ENCODE data around the gene NEDD4L. TPM values are rescaled to one million over a fixed set of nuclear protein-coding genes. Genes with fewer than 3 reads are reported as not detected.

Gene NEDD4L
- polyA plus RNA-seq, 1 experiment, result 14.1 TPM

GRCh38 chr18:58253318-58253717, 209.3 kb downstream of the NEDD4L start:
- Histone ChIP-seq H3K4me3 (ENCODE audit: low read depth, low read length) (no peak overlapping the region), H3K27me3 (ENCODE audit: control insufficient read depth, insufficient read depth, low read length) (no peaks in the 10 kb centered on the region), H3K36me3 (ENCODE audit: control insufficient read depth, insufficient read depth, low read length) (no peaks in the 10 kb centered on the region)
- no peak for TF ChIP-seq CTCF (IDR thresholded peaks at IDR 0.05; ENCODE audit: insufficient read depth, low read depth, low read length)
- DNase-seq (ENCODE audit: low read depth), result no peak
- CTCF ChIA-PET, result interaction anchor here (1.3 kb wide), 1 partner anchor 10 kb away, joined by 3 read pairs; no protein-coding TSS in a partner anchor
- POLR2A ChIA-PET, result no interaction called here

- CTCF ChIA-PET, result interaction anchor here (0.6 to 1.3 kb wide), 3 partner anchors 9 to 168 kb away, joined by 3 read pairs; no protein-coding TSS in a partner anchor
- Histone ChIP-seq H3K27me3 (ENCODE audit: control insufficient read depth, insufficient read depth, low read length) (no peaks in the 10 kb centered on the region), H3K36me3 (ENCODE audit: control insufficient read depth, insufficient read depth, low read length) (no peaks in the 10 kb centered on the region), H3K4me3 (ENCODE audit: low read depth, low read length) (no peak overlapping the region)
- POLR2A ChIA-PET, result no interaction called here
- no peak for DNase-seq (ENCODE audit: low read depth)
- TF ChIP-seq CTCF (IDR thresholded peaks at IDR 0.05; ENCODE audit: insufficient read depth, low read depth, low read length), result no peak
Observed at GRCh38 chr18:58253871-58254270, 209.8 kb downstream of the NEDD4L start.

DNA sequence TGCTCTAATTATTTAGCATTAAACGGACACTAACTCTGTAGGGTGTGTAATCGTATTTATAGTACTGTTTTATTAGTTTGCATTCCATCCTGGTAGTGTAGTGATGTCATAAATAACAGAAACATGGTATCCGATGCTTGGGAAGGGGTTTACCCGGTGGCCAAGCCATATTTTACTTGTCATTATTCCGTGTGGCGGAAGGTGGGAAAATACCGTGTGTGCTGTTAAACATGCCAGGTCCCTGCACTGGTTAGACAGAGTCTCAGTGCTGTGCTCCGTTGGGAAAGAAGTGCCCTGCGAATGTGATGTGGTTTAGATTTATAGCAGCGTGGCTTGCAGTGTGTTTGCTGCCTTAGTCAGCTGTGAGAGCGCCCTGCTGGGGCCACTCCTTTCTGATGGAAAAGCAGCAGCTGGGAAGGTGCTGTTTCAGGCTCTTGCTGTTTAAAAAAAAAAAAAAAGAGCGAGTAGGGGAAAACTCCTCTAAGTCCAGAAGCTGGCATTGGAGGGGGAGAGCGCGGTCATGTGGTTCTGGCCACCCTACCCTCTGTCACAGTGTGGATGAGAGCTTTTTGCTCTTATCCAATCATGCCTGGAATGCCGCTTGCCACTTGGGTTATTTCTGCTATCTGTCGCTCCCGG, 211.0 kb downstream of the NEDD4L start:
- Histone ChIP-seq H3K36me3 (ENCODE audit: control insufficient read depth, insufficient read depth, low read length) (no peaks in the 10 kb centered on the region), H3K27me3 (ENCODE audit: control insufficient read depth, insufficient read depth, low read length) (no peaks in the 10 kb centered on the region), H3K4me3 (ENCODE audit: low read depth, low read length) (no peak overlapping the region)
- ChIA-PET POLR2A (no interaction called here), CTCF (interaction anchor here (0.6 kb wide), 1 partner anchor 35 kb away, joined by 3 read pairs; no protein-coding TSS in a partner anchor)
- no peak for DNase-seq (ENCODE audit: low read depth)
- TF ChIP-seq CTCF (IDR thresholded peaks at IDR 0.05; ENCODE audit: insufficient read depth, low read depth, low read length), result no peak

DNA sequence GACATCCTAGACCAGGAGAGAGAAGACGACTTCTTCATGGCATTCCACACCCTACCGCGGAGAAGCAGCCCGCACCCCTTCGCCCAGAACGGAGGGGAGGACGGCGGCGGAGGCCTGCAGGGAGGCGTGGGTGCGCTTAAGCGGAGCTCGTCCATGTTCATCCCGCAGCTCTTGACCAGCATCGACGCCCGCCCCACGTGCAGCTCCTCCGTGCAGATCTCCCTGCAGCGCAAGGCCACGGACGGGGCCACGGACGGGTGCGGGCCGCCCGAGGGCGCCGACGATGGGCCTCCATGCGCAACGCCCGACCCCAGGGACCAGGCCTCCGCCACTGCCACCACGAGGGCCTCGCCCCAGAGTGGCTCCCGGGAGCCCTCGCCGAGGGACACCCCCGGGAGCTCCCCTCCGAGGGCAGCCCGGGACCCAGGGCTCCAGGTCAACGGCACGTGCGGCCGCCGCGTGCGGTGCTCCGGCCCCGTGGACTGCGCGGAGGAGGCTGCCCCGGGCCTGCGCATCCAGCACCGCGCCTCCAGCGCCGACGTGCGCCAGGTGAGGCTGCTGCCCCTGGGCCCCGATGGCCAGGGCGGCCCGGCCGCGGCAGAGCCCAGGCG, 211.8 kb downstream of the NEDD4L start:
- ChIA-PET CTCF (interaction anchor here (0.6 kb wide), 1 partner anchor 34 kb away, joined by 3 read pairs; no protein-coding TSS in a partner anchor), POLR2A (no interaction called here)
- Histone ChIP-seq H3K27me3 (ENCODE audit: control insufficient read depth, insufficient read depth, low read length) (no peaks in the 10 kb centered on the region), H3K36me3 (ENCODE audit: control insufficient read depth, insufficient read depth, low read length) (no peaks in the 10 kb centered on the region), H3K4me3 (ENCODE audit: low read depth, low read length) (no peak overlapping the region)
- no peak for TF ChIP-seq CTCF (IDR thresholded peaks at IDR 0.05; ENCODE audit: insufficient read depth, low read depth, low read length)
- no peak for DNase-seq (ENCODE audit: low read depth)

DNA sequence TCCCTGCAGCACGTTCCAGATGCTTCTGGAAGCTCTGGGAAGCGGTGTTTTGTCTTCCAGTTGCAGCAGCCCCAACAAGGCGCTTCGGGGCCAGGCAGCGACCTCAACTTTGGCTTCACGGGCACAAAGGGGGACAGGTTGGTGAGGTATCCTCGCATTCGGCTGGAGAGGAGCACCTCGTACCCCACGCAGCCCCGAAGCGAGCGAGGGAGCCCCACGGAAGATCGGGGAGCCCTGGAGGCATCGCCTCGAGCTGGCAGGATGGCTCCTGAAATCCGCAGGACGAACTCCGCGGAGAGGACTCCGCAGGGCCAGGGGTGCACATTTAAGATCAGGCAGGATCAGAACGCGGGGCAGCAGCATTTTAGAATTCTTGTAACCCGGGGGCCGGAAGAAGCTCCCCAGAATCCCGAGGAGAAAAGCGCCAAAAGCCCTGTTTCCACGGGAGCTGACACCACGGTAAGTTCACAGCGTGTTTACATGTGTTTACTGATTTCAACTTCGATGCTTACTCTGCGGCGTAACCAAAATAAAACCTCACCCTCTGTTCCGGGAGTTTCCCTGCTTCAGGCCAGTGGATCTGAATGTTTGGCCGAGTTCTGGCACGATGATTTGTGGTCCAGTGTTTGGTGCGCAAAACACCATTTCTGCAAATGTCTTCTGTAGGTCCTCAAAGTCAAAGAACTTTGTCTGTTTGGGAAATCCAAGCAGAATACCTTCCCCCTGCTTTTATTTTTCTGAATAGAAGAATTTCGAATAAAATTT, 212.5 kb downstream of the NEDD4L start:
- Histone ChIP-seq H3K36me3 (ENCODE audit: control insufficient read depth, insufficient read depth, low read length) (no peaks in the 10 kb centered on the region), H3K4me3 (ENCODE audit: low read depth, low read length) (no peak overlapping the region), H3K27me3 (ENCODE audit: control insufficient read depth, insufficient read depth, low read length) (no peaks in the 10 kb centered on the region)
- DNase-seq (ENCODE audit: low read depth), result no peak
- ChIA-PET CTCF (no interaction called here), POLR2A (no interaction called here)
- TF ChIP-seq CTCF (IDR thresholded peaks at IDR 0.05; ENCODE audit: insufficient read depth, low read depth, low read length), result no peak

All from BJ (cell line).